Subcutaneous adipose tissue (tissue), 4 donors: ENCODE results near the gene MT2A. TPM values are rescaled to one million over a fixed set of nuclear protein-coding genes. Genes with fewer than 3 reads are reported as not detected.

Source experiments
- total RNA-seq, 4 donors: library from RNA; depleted of rRNA; stranded (reverse); fragments of >200 nt; gene quantifications; one replicate each; pipeline ENCODE4 v1.1.0, GENCODE V29; 2016
- TF ChIP-seq, protein P1 (sequence below): fragments of 450-650 bp; IDR thresholded peaks from one replicate; pipeline ENCODE4 v1.5.1; 2016; ENCODE audit warnings: low read depth, mild to moderate bottlenecking, control low read depth, antibody characterized with exemption, moderate library complexity

Gene MT2A
- total RNA-seq, 4 donors from 2014 or later, result 164 to 1,003 (median 271) TPM

DNA sequence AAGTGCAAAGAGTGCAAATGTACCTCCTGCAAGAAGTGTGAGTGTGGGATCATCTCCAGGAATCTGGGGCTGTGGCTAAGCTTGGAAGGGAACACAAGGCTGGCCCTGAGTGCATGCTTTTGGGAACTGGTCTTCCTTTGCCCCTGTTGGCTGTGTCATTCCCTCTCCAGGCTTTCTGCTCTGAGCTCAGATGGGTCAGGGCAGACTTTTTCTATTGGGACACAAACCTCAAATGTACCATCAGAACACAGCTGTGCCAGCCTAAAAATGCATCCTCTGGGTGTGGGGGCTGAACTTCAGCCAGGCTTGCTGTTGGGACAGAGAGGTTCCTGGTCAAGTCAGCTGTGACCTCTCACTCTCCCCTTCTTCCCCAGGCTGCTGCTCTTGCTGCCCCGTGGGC, 44.2 kb downstream of the MT2A start:
- TF ChIP-seq, protein P1, sequence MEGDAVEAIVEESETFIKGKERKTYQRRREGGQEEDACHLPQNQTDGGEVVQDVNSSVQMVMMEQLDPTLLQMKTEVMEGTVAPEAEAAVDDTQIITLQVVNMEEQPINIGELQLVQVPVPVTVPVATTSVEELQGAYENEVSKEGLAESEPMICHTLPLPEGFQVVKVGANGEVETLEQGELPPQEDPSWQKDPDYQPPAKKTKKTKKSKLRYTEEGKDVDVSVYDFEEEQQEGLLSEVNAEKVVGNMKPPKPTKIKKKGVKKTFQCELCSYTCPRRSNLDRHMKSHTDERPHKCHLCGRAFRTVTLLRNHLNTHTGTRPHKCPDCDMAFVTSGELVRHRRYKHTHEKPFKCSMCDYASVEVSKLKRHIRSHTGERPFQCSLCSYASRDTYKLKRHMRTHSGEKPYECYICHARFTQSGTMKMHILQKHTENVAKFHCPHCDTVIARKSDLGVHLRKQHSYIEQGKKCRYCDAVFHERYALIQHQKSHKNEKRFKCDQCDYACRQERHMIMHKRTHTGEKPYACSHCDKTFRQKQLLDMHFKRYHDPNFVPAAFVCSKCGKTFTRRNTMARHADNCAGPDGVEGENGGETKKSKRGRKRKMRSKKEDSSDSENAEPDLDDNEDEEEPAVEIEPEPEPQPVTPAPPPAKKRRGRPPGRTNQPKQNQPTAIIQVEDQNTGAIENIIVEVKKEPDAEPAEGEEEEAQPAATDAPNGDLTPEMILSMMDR, result no peak

- TF ChIP-seq, protein P1, result no peak
Observed at GRCh38 chr16:56653218-56653617, 44.8 kb downstream of the MT2A start.

DNA sequence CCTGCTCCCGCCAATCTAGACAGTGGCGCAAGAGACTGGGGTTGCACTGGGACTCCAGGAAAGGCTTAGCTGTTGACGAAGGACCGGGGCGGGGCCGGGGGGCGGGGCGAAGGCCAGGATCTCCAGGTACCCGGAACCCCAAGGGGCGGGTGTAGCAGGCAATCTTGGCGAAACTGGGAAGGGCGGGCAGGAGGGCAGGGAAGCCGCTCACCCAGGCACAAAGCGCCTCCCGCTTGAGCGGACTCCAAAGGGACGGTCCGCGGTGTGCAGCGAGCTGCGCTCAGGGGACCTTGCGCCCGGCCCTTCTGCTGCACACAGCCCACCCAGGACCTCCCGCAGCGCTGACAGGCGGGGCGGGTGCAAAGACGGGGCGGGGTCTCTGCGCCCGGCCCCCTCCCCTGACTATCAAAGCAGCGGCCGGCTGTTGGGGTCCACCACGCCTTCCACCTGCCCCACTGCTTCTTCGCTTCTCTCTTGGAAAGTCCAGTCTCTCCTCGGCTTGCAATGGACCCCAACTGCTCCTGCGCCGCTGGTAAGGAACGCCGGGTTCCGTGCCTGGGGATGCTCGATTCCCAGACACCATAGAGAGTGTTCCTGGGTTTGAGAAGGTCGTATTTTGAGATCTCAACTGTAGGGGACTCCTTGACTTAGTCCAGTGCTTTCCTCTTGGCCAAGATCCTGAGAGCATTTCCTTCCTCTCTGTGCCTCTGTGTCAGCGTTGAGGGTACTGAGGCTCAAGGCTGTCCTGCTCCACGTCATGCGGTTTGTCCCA, 49.4 kb downstream of the MT2A start, which contains the start of gene MT1F:
Gene MT1F (plus strand): TSS at position 405 of the 772 bp plus-strand sequence. CDS start 100 bp downstream, at position 505.
- TF ChIP-seq, protein P1, result no peak

GRCh38 chr16:56658327-56658875, 50.0 kb downstream of the MT2A start:
- TF ChIP-seq, protein P1, result no peak

Other genes with a start within 250 kb of the MT2A start
- 100 to 1,000 TPM; 168 to 186 (median 175) TPM for gene AMFR, start 183.0 kb upstream of the MT2A start, total RNA-seq
- 10 to 100 TPM; 37.1 to 57.2 (median 39.8) TPM for gene NUDT21, start 157.3 kb upstream of the MT2A start, total RNA-seq
- gene OGFOD1, start 157.0 kb upstream of the MT2A start, total RNA-seq, result 10 to 100 TPM; 14.5 to 53.2 (median 26.2) TPM
- gene BBS2, start 88.6 kb upstream of the MT2A start, total RNA-seq, result 10 to 100 TPM; 25.3 to 52.6 (median 37.9) TPM
- not detected for gene MT4, start 43.5 kb upstream of the MT2A start, total RNA-seq
- gene MT3, start 19.1 kb upstream of the MT2A start, total RNA-seq, result 1 to 10 TPM in 1 of 4 donors, not detected in 3; 2.0 TPM
- 1,000 to 10,000 TPM in 1 of 4 donors, 100 to 1,000 TPM in 3; 205 to 2,492 (median 258) TPM for gene MT1E, start 17.2 kb downstream of the MT2A start, total RNA-seq
- 100 to 1,000 TPM in 1 of 4 donors, 10 to 100 TPM in 3; 15.1 to 485 (median 52.6) TPM for gene MT1M, start 24.1 kb downstream of the MT2A start, total RNA-seq
- gene MT1A, start 30.1 kb downstream of the MT2A start, total RNA-seq, result 1,000 to 10,000 TPM in 1 of 4 donors, 100 to 1,000 TPM in 1, 10 to 100 TPM in 2; 44.4 to 1,063 (median 111) TPM
- gene MT1B, start 43.3 kb downstream of the MT2A start, total RNA-seq, result not detected
- gene MT1F, start 49.4 kb downstream of the MT2A start, total RNA-seq, result 10 to 100 TPM in 3 of 4 donors, 1 to 10 TPM in 1; 9.2 to 55.1 (median 11.8) TPM
- 100 to 1,000 TPM in 1 of 4 donors, 10 to 100 TPM in 2, not detected in 1; 15.8 to 315 (median 21.4) TPM for gene MT1G, start 59.5 kb downstream of the MT2A start, total RNA-seq
- 10 to 100 TPM in 1 of 4 donors, not detected in 3; 11.9 TPM for gene MT1H, start 61.2 kb downstream of the MT2A start, total RNA-seq
- 1,000 to 10,000 TPM; 1,122 to 4,299 (median 2,004) TPM for gene MT1X, start 73.9 kb downstream of the MT2A start, total RNA-seq
- 10 to 100 TPM; 28.4 to 57.6 (median 47.5) TPM for gene NUP93, start 121.5 kb downstream of the MT2A start, total RNA-seq